GM12878 (cell line): ENCODE results near the gene CCNA2. TPM values are rescaled to one million over a fixed set of nuclear protein-coding genes. Genes with fewer than 3 reads are reported as not detected.

ENCODE experiments used
- ATAC-seq: fragments of 200-7000 bp; cut with Tn5 transposase; 3 replicates; pipeline ENCODE4 v1.9.1; 2020; ENCODE audit warnings: mild to moderate bottlenecking, moderate library complexity
- BruUV-seq: library from RNA; stranded (reverse); fragments of 400-500 nt; replicated peaks from 2 replicates; lab custom pipeline; 2021; lab: Mats Ljungman, UMichigan
- CTCF ChIA-PET: fragments of 300-600 bp; sonication (Branson Sonifier 250); formaldehyde crosslinking; extraction: SDS; loops from one replicate; lab custom pipeline; 2021; ENCODE audit warnings: inconsistent platforms; lab: Yijun Ruan, JAX
- POLR2A ChIA-PET: fragments of 350-600 bp; formaldehyde crosslinking; extraction: SDS; loops from one replicate; lab custom pipeline; 2021; ENCODE audit warnings: inconsistent platforms; lab: Charles Lee
- RAD21 ChIA-PET: fragments of 300-600 bp; sonication (Branson Sonifier 250); formaldehyde crosslinking; loops from one replicate; lab custom pipeline; 2023; ENCODE audit warnings: antibody characterized with exemption; ENCODE audit not compliant: unreplicated experiment; lab: Charles Lee
- SMC1A ChIA-PET: fragments of 300-600 bp; sonication (Branson Sonifier 250); formaldehyde crosslinking; loops from one replicate; lab custom pipeline; 2023; ENCODE audit not compliant: unreplicated experiment, uncharacterized antibody; lab: Charles Lee
- DNase-seq: peaks from one replicate; pipeline ENCODE4 v3.0.0-alpha.2; 2011; ENCODE audit warnings: low read depth, low spot score
- FAIRE-seq: peaks from 3 replicates; lab custom pipeline; 2011; peaks lifted over from hg19 to GRCh38; lab: Jason Lieb, UNC
- H2AFZ ChIP-seq: 2 replicates; pipeline ENCODE4 v1.6.0; 2011; ENCODE audit warnings: low read depth, low read length, control low read depth; ENCODE audit not compliant: control insufficient read depth
- H3K27ac ChIP-seq: 2 replicates; pipeline ENCODE4 v1.5.1; 2011; ENCODE audit warnings: control low read depth; ENCODE audit not compliant: control insufficient read depth, insufficient read depth
- H3K27me3 ChIP-seq, 2 experiments: replicated peaks in 1 of 2; 2 replicates each; pipeline versions ENCODE4 v1.6.0 to v1.6.1; 2011; ENCODE audit warnings: low read length in 1 of 2; ENCODE audit not compliant: control insufficient read depth in 2 of 2, insufficient read depth in 2 of 2
- H3K36me3 ChIP-seq, 2 experiments: 2 replicates each; pipeline ENCODE4 v1.5.1; 2011; ENCODE audit warnings: low read length in 1 of 2; ENCODE audit not compliant: control insufficient read depth in 2 of 2, insufficient read depth in 2 of 2
- H3K4me1 ChIP-seq: 2 replicates; pipeline ENCODE4 v1.6.1; 2011; ENCODE audit warnings: mild to moderate bottlenecking, low read length, moderate library complexity, mixed read lengths; ENCODE audit not compliant: control insufficient read depth, insufficient read depth
- H3K4me2 ChIP-seq: 2 replicates; pipeline ENCODE4 v1.6.0; 2011; ENCODE audit warnings: control low read depth; ENCODE audit not compliant: control insufficient read depth, insufficient read depth
- H3K4me3 ChIP-seq: fragments of 200-600 bp; sonication (generic); 2 replicates; pipeline ENCODE4 v1.5.1; 2016
- H3K79me2 ChIP-seq: 2 replicates; pipeline ENCODE4 v1.6.0; 2011; ENCODE audit warnings: low read length; ENCODE audit not compliant: control insufficient read depth, insufficient read depth
- H3K9ac ChIP-seq: 2 replicates; pipeline ENCODE4 v1.8.0; 2011; ENCODE audit warnings: low read length, control low read depth, mixed read lengths; ENCODE audit not compliant: control insufficient read depth, insufficient read depth
- H3K9me3 ChIP-seq: replicated peaks from 3 replicates; pipeline ENCODE4 v1.5.1; 2011; ENCODE audit warnings: mild to moderate bottlenecking, low read length; ENCODE audit not compliant: control insufficient read depth, insufficient read depth
- H4K20me1 ChIP-seq: 2 replicates; pipeline ENCODE4 v1.6.0; 2011; ENCODE audit not compliant: control insufficient read depth, insufficient read depth
- BRCA1 ChIP-seq: IDR thresholded peaks from 2 replicates; pipeline ENCODE4 v1.6.1; 2011; ENCODE audit warnings: low read depth, low read length, improper control_type of control experiment
- HCFC1 ChIP-seq: fragments of 150-350 bp; IDR thresholded peaks from 2 replicates; pipeline ENCODE4 v1.6.1; 2014; ENCODE audit warnings: low read length
- JUNB ChIP-seq: IDR thresholded peaks from 2 replicates; pipeline ENCODE4 v1.6.1; 2016; ENCODE audit warnings: antibody characterized with exemption, mild to moderate bottlenecking
- MYB ChIP-seq: fragments of 150-350 bp; IDR thresholded peaks from 2 replicates; pipeline ENCODE4 v1.6.1; 2014; ENCODE audit warnings: mild to moderate bottlenecking, low read depth, low read length, borderline replicate concordance
- NBN ChIP-seq: fragments of 450-650 bp; IDR thresholded peaks from 2 replicates; pipeline ENCODE4 v1.6.1; 2016
- NFIC ChIP-seq: IDR thresholded peaks from 2 replicates; pipeline ENCODE4 v1.6.1; 2012; ENCODE audit warnings: low read depth, mild to moderate bottlenecking, inconsistent platforms, low read length, moderate library complexity
- NFYB ChIP-seq: IDR thresholded peaks from 2 replicates; pipeline ENCODE4 v1.6.1; 2011; ENCODE audit warnings: low read depth, mild to moderate bottlenecking, low read length, improper control_type of control experiment, moderate library complexity; ENCODE audit not compliant: insufficient read depth
- NR2C2 ChIP-seq: IDR thresholded peaks from 2 replicates; pipeline ENCODE4 v1.6.1; 2011; ENCODE audit warnings: borderline replicate concordance, low read depth; ENCODE audit not compliant: control insufficient read depth, insufficient read length
- RUNX3 ChIP-seq: IDR thresholded peaks from 2 replicates; pipeline ENCODE4 v1.6.1; 2012; ENCODE audit warnings: low read length, inconsistent platforms
- SREBF2 ChIP-seq: IDR thresholded peaks from 2 replicates; pipeline ENCODE4 v1.6.1; 2012; ENCODE audit warnings: mild to moderate bottlenecking, low read length
- TAF1 ChIP-seq: IDR thresholded peaks from 2 replicates; pipeline ENCODE4 v1.6.1; 2011; ENCODE audit warnings: mild to moderate bottlenecking, low read depth, low read length, borderline replicate concordance
- TCF12 ChIP-seq: IDR thresholded peaks from 2 replicates; pipeline ENCODE4 v1.6.1; 2011; ENCODE audit warnings: low read depth, mild to moderate bottlenecking, low read length
- ZNF207 ChIP-seq: fragments of 450-650 bp; IDR thresholded peaks from 2 replicates; pipeline ENCODE4 v1.6.1; 2014; ENCODE audit warnings: antibody characterized with exemption, mild to moderate bottlenecking, borderline replicate concordance
- ZNF384 ChIP-seq: IDR thresholded peaks from 2 replicates; pipeline ENCODE4 v1.6.1; 2012; ENCODE audit warnings: low read depth, mild to moderate bottlenecking, low read length, improper control_type of control experiment, borderline replicate concordance
- ZSCAN29 ChIP-seq: fragments of 450-650 bp; IDR thresholded peaks from 2 replicates; pipeline ENCODE4 v1.6.1; 2017; ENCODE audit warnings: mild to moderate bottlenecking, moderate library complexity
- WGBS: methylation state at CpG from one replicate; pipeline ENCODE4 v1.1.6; 2016; ENCODE audit warnings: low lambda C conversion rate; ENCODE audit not compliant: insufficient replicate concordance, insufficient coverage; ENCODE audit errors: missing lambda C conversion rate; 5-methylcytosine and 5-hydroxymethylcytosine counted together
- in situ Hi-C: fragments of 300-500 bp; cut with MboI; formaldehyde crosslinking; loops from 9 replicates; pipeline ENCODE4 v1.14.3; 2018; ENCODE audit warnings: mixed read lengths
- intact Hi-C: fragments of 100-400 bp; cut with micrococcal nuclease; formaldehyde crosslinking; loops from one replicate; pipeline ENCODE4 v1.14.2; 2022; ENCODE audit not compliant: unreplicated experiment
- polyA plus RNA-seq, 11 experiments: library from polyadenylated mRNA; depleted of rRNA in 4 of 11; unstranded in 6 of 11; stranded (reverse) in 5 of 11; fragments of >200 nt; fragmentation: Nextera tagmentation in 4 of 11; fragmentation: Illumina TruSeq in 1 of 11; extraction: Ambion mirVana in 4 of 11; extraction: Trizol in 1 of 11; gene quantifications; 1 replicate in 1 of 11; 2 replicates in 10 of 11; pipeline versions ENCODE4 v1.2.1 to v1.2.3, GENCODE V29; 2011 to 2016; ENCODE audit warnings: inconsistent platforms in 2 of 11, missing spikeins in 2 of 11, low read depth in 1 of 11
- total RNA-seq, 4 experiments: library from RNA; depleted of rRNA in 3 of 4; stranded (reverse); fragments of >200 nt in 3 of 4; fragmentation: Illumina TruSeq in 1 of 4; extraction: Trizol in 1 of 4; gene quantifications; 2 replicates each; pipeline versions ENCODE4 v1.2.1 to v1.2.3, GENCODE V29; 2013 to 2021
- TF ChIP-seq, protein P1 (sequence below): IDR thresholded peaks from 2 replicates; pipeline ENCODE4 v1.6.1; 2012; ENCODE audit warnings: low read depth, low read length, improper control_type of control experiment
- TF ChIP-seq, protein P2 (sequence below): fragments of 450-650 bp; IDR thresholded peaks from 2 replicates; pipeline ENCODE4 v1.6.1; 2016; ENCODE audit warnings: mild to moderate bottlenecking
- TF ChIP-seq, protein P3 (sequence below): IDR thresholded peaks from 2 replicates; pipeline ENCODE4 v1.6.1; 2012; ENCODE audit warnings: low read length, inconsistent platforms

CCNA2 gene
- total and polyA plus RNA-seq, 10 of the 15 experiments (the other 5 are each of a cell fraction or from before 2014, with no cell fraction given), result 21.8 to 153 (median 94.5) TPM

DNA sequence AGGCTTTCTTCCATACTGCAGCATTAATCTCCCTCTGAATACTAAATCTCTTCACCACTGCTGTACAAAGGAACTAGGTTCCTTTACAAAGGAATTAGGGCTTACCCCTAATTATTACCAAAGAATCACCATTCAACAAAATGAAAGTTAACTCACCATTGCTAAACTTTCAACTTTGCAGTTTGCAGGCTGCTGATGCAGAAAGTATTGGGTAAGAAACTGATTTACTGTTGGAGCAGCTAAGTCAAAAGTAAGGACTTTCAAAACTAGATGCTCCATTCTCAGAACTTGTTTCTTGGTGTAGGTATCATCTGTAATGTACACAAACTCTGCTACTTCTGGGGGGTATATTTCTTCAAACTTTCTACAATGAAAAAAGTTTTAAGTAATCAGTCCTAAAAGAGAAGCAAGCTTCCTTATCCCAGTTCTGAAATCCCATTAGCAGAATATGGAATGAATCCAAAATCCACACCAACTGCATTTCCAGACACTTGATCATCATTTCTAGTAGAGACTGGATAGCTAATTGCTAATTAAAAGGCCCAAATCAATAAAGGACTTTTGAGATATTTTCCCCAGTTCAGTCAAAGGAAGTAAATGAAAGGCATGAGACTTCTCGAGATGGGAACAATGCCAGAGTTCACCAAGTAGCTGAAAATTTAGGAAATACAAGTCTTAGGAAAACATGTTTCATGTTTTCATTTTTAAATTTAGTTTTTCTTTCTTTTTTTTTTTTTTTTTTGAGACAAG, 4.3 kb downstream of the CCNA2 start:
- Histone ChIP-seq H3K4me3 (0 out of 2 replicates have a peak overlapping the region, but pooled peaks have one; percentile 31), H3K4me2 (peak overlapping the region; percentile 54), H3K79me2 (peaks cover 51% of the 10 kb centered on the region), H3K27me3 (no peaks in the 10 kb centered on the region), H3K4me1 (no peaks in the 10 kb centered on the region), H3K9me3 (no peaks in the 10 kb centered on the region), H3K9ac (no peak overlapping the region), H2AFZ (no peak overlapping the region), H3K36me3 (peaks cover 1 to 21% of the 10 kb centered on the region in 2 experiments), H3K27ac (no peak overlapping the region), H4K20me1 (no peaks in the 10 kb centered on the region)
- no peak for DNase-seq
- BruUV-seq, result no TSS peak
- SMC1A ChIA-PET, result interaction anchor here (0.6 to 2.3 kb wide), 4 partner anchors 10 to 51 kb away, joined by 3 to 5 read pairs (median 4); partner anchors contain the start of gene BBS7
- in situ Hi-C loops, result no loop called here
- intact Hi-C loops, result no loop called here
- no peak for FAIRE-seq
- POLR2A ChIA-PET, result interaction anchor here (0.7 to 1.6 kb wide), 4 partner anchors 8 to 20 kb away, joined by 3 to 5 read pairs (median 3); partner anchors contain the start of gene EXOSC9
- WGBS, result 100% methylated on average over 1 of the region's 1 CpG
- RAD21 ChIA-PET, result interaction anchor here (0.7 kb wide), 1 partner anchor 20 kb away, joined by 3 read pairs; no protein-coding TSS in a partner anchor
- CTCF ChIA-PET, result interaction anchor here (0.7 kb wide), 1 partner anchor 171 kb away, joined by 5 read pairs; no protein-coding TSS in a partner anchor
- ATAC-seq, result no peak
- TF ChIP-seq NFIC, result no peak
- no peak for TF ChIP-seq ZSCAN29
- no peak for TF ChIP-seq TAF1
- TF ChIP-seq NFYB, result no peak
- TF ChIP-seq TCF12, result no peak
- TF ChIP-seq NBN, result no peak
- no peak for TF ChIP-seq MYB
- TF ChIP-seq SREBF2, result no peak
- no peak for TF ChIP-seq BRCA1
- TF ChIP-seq, protein P1, sequence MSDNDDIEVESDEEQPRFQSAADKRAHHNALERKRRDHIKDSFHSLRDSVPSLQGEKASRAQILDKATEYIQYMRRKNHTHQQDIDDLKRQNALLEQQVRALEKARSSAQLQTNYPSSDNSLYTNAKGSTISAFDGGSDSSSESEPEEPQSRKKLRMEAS, result no peak
- no peak for TF ChIP-seq NR2C2
- no peak for TF ChIP-seq RUNX3
- TF ChIP-seq JUNB, result no peak
- TF ChIP-seq ZNF207, result no peak
- TF ChIP-seq HCFC1, result no peak
- TF ChIP-seq ZNF384, result no peak
- TF ChIP-seq, protein P2, sequence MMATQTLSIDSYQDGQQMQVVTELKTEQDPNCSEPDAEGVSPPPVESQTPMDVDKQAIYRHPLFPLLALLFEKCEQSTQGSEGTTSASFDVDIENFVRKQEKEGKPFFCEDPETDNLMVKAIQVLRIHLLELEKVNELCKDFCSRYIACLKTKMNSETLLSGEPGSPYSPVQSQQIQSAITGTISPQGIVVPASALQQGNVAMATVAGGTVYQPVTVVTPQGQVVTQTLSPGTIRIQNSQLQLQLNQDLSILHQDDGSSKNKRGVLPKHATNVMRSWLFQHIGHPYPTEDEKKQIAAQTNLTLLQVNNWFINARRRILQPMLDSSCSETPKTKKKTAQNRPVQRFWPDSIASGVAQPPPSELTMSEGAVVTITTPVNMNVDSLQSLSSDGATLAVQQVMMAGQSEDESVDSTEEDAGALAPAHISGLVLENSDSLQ, result no peak
- TF ChIP-seq, protein P3, sequence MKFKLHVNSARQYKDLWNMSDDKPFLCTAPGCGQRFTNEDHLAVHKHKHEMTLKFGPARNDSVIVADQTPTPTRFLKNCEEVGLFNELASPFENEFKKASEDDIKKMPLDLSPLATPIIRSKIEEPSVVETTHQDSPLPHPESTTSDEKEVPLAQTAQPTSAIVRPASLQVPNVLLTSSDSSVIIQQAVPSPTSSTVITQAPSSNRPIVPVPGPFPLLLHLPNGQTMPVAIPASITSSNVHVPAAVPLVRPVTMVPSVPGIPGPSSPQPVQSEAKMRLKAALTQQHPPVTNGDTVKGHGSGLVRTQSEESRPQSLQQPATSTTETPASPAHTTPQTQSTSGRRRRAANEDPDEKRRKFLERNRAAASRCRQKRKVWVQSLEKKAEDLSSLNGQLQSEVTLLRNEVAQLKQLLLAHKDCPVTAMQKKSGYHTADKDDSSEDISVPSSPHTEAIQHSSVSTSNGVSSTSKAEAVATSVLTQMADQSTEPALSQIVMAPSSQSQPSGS, result no peak
